ENCODE measurements around the gene SH3BP5L.

SH3BP5L gene

DNA sequence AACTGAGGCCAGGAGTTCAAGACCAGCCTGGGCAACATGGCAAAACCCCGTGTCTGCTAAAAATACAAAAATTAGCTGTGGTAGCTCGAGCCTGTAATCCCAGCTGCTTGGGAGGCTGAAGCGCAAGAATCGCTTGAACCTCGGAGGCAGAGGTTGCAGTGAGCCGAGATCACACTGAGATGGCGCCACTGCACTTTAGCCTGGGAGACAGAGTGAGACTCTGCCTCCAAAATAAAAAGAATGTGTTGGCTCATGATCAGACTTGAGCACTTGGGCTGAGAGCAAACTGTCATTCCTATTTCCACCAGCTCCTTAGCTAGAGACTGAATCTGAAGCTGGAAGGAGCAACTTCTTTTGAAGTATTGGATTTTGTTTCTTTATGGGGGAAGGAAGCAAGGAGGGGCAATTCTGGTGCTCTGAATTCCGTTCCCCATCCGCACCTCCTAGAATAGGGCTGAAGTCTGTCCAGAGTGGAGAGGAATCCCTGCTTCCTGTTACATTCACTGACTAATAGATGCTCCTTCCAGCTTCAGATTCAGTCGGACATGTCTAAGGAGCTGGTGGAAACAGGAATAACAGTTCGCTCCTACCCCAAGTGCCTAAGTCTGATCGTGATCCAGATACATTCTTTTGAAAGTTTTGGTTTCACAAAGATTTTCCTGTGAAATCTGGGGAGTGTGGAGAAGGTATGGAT lies 16.1 kb upstream of the SH3BP5L start:
- peaks cover 29% of the 10 kb centered on the region for H4K20me1 ChIP-seq (ENCODE audit: insufficient read depth, low read length)
- TF ChIP-seq, protein P1, sequence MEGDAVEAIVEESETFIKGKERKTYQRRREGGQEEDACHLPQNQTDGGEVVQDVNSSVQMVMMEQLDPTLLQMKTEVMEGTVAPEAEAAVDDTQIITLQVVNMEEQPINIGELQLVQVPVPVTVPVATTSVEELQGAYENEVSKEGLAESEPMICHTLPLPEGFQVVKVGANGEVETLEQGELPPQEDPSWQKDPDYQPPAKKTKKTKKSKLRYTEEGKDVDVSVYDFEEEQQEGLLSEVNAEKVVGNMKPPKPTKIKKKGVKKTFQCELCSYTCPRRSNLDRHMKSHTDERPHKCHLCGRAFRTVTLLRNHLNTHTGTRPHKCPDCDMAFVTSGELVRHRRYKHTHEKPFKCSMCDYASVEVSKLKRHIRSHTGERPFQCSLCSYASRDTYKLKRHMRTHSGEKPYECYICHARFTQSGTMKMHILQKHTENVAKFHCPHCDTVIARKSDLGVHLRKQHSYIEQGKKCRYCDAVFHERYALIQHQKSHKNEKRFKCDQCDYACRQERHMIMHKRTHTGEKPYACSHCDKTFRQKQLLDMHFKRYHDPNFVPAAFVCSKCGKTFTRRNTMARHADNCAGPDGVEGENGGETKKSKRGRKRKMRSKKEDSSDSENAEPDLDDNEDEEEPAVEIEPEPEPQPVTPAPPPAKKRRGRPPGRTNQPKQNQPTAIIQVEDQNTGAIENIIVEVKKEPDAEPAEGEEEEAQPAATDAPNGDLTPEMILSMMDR (IDR thresholded peaks at IDR 0.05; ENCODE audit: borderline replicate concordance, extremely low read depth, low read length, poor library complexity, severe bottlenecking) = peak; percentile 70
- no peak for TF ChIP-seq EZH2 (IDR thresholded peaks at IDR 0.05; ENCODE audit: borderline replicate concordance, low read depth, low read length, severe bottlenecking)
- ATAC-seq (ENCODE audit: insufficient read depth, low read depth) = no peak
- DNase-seq = peak; percentile 51
- peaks cover 54% of the 10 kb centered on the region for H3K79me2 ChIP-seq (ENCODE audit: insufficient read depth, low read length)
- H3K27me3 ChIP-seq (ENCODE audit: insufficient read depth, low read length, poor library complexity) = no peaks in the 10 kb centered on the region
- no peak overlapping the region for H3K4me3 ChIP-seq (ENCODE audit: low read depth in 1 of 2, low read length in 2 of 2)
- H3K9me3 ChIP-seq (ENCODE audit: insufficient read depth, low read length, severe bottlenecking) = no peaks in the 10 kb centered on the region
- H3K4me1 ChIP-seq (ENCODE audit: insufficient read depth, low read length) = peaks cover 31% of the 10 kb centered on the region
- H3K9ac ChIP-seq (ENCODE audit: low read depth, low read length) = no peak overlapping the region
- H2AFZ ChIP-seq (ENCODE audit: low read depth, low read length) = no peak overlapping the region
- no peak overlapping the region for H3K4me2 ChIP-seq (ENCODE audit: insufficient read depth, low read length)
- H3K36me3 ChIP-seq (ENCODE audit: insufficient read depth, low read length) = peaks cover 44% of the 10 kb centered on the region
- no peak overlapping the region for H3K27ac ChIP-seq (ENCODE audit: low read length)

DNA sequence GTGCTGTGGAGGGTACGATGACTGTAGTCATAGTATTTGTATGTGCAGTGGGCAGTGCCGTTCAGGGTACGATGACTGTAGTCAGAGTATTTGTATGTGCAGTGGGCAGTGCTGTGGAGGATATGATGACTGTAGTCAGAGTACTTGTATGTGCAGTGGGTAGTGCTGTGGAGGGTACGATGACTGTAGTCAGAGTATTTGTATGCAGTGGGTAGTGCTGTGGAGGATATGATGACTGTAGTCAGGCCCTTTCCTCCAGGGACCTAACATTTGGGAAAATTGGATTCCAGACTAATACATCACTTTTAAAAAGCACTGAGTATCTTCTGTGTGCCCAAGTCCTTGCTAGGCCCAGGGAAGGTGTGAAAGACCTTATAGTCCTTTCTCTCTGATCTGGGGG lies 15.2 kb upstream of the SH3BP5L start:
- peaks cover 54% of the 10 kb centered on the region for H3K79me2 ChIP-seq (ENCODE audit: insufficient read depth, low read length)

DNA sequence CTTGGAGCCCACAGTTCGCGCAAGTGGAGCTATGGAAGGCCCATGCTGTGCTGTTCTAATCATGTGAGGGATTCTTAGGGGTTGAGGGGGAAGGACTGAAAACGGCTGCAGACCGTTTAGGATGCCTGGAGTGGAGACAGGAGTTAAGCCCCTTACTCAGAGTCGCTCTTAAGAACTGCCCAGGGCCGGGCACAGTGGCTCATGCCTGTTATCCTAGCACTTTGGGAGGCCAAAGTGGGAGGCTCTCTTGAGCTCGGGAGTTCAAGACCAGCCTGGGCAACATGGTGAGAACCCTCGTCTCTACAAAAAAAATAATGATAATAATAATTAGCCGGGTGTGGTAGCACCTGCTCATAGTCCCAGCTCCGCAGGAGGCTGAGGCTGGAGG lies 13.4 kb upstream of the SH3BP5L start:
- Histone ChIP-seq H3K36me3 (ENCODE audit: insufficient read depth, low read length) (peaks cover 17% of the 10 kb centered on the region), H4K20me1 (ENCODE audit: insufficient read depth, low read length) (peaks cover 25% of the 10 kb centered on the region), H3K9ac (ENCODE audit: low read depth, low read length) (peak overlapping the region; percentile 93), H3K27ac (ENCODE audit: low read length) (peak overlapping the region; percentile 72), H3K9me3 (ENCODE audit: insufficient read depth, low read length, severe bottlenecking) (no peaks in the 10 kb centered on the region), H3K4me3 (ENCODE audit: low read depth in 1 of 2, low read length in 2 of 2) (peak overlapping the region; percentile 65 to 76; a peak in 3 of 4 replicates), H3K4me2 (ENCODE audit: insufficient read depth, low read length) (peak overlapping the region; percentile 72), H3K79me2 (ENCODE audit: insufficient read depth, low read length) (peaks cover 51% of the 10 kb centered on the region), H2AFZ (ENCODE audit: low read depth, low read length) (peak overlapping the region; percentile 73), H3K4me1 (ENCODE audit: insufficient read depth, low read length) (peaks cover 36% of the 10 kb centered on the region), H3K27me3 (ENCODE audit: insufficient read depth, low read length, poor library complexity) (no peaks in the 10 kb centered on the region)
- DNase-seq (no peak), ATAC-seq (ENCODE audit: insufficient read depth, low read depth) (peak; percentile 10; the same call in 1 of the 3 replicates)
- TF ChIP-seq, protein P1 (IDR thresholded peaks at IDR 0.05; ENCODE audit: borderline replicate concordance, extremely low read depth, low read length, poor library complexity, severe bottlenecking) = no peak
- TF ChIP-seq EZH2 (IDR thresholded peaks at IDR 0.05; ENCODE audit: borderline replicate concordance, low read depth, low read length, severe bottlenecking) = no peak

More for the DNA sequence above, 15.2 kb upstream of the SH3BP5L start:
- TF ChIP-seq, protein P1 (IDR thresholded peaks at IDR 0.05; ENCODE audit: borderline replicate concordance, extremely low read depth, low read length, poor library complexity, severe bottlenecking) = no peak
- no peak for TF ChIP-seq EZH2 (IDR thresholded peaks at IDR 0.05; ENCODE audit: borderline replicate concordance, low read depth, low read length, severe bottlenecking)
- no peak overlapping the region for H2AFZ ChIP-seq (ENCODE audit: low read depth, low read length)
- H3K36me3 ChIP-seq (ENCODE audit: insufficient read depth, low read length) = peaks cover 35% of the 10 kb centered on the region
- ATAC-seq (ENCODE audit: insufficient read depth, low read depth) (no peak), DNase-seq (no peak)
- peaks cover 36% of the 10 kb centered on the region for H3K4me1 ChIP-seq (ENCODE audit: insufficient read depth, low read length)
- H4K20me1 ChIP-seq (ENCODE audit: insufficient read depth, low read length) = peaks cover 29% of the 10 kb centered on the region
- H3K9ac ChIP-seq (ENCODE audit: low read depth, low read length) = no peak overlapping the region
- H3K27me3 ChIP-seq (ENCODE audit: insufficient read depth, low read length, poor library complexity) = no peaks in the 10 kb centered on the region
- H3K27ac ChIP-seq (ENCODE audit: low read length) = no peak overlapping the region
- no peaks in the 10 kb centered on the region for H3K9me3 ChIP-seq (ENCODE audit: insufficient read depth, low read length, severe bottlenecking)
- no peak overlapping the region for H3K4me3 ChIP-seq (ENCODE audit: low read depth in 1 of 2, low read length in 2 of 2)
- no peak overlapping the region; the same call in 1 of the 2 replicates for H3K4me2 ChIP-seq (ENCODE audit: insufficient read depth, low read length)

Measured in DND-41 (cell line).